HG02798 (cell line): ENCODE measurements around the gene NELL1.
"Not testable (repeated sequence)": the region's sequence is repeated elsewhere in the genome, so short reads cannot be mapped to it uniquely, and the experiment has no call there.

Experiments
- ATAC-seq: cut with Tn5 transposase; IDR thresholded peaks from one replicate; pipeline ENCODE4 v1.9.1; 2021; ENCODE audit warnings: mild to moderate bottlenecking; ENCODE audit not compliant: unreplicated experiment, poor library complexity

Gene NELL1

GRCh38 chr11:20862263-20862662 lies 192.9 kb downstream of the NELL1 start:
- ATAC-seq = not testable (repeated sequence)

DNA sequence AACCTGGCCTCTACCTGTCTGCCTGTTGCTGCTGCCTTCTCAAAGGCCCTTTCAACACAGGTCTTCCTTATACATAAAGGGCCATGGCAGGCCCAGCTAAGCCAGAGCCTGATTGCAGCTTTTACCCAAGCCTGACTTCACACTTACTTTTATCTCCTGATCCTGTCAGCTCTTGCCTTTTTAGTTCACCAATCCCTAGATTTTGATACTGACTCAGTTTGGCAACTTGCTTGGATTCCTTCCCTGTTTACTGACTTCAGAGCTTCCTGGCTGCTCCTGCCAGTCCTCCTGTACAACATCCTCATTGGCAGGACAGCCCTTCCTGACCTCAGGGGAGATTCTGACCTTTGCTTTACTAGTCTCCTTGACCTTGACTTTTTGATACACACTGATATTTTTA lies 195.2 kb downstream of the NELL1 start:
- no peak for ATAC-seq

DNA sequence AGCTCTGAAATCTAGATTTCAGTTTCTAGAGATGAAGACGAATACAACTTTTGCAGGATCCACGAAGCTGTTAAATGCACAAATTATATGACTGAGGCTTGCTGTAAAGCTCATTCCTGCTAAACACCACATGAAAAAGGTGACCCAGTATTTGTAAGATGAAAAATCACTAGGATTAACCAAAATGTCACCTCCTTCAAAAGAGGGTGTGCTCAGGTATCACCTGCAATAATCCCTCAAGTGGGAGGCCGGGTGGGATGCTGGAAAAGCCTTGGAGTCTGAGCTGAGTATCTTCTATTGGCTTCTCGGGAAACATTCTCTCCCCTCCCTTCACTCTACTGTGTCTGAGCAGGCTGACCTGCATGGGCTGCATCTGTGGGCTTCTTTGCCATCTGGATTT lies 195.8 kb downstream of the NELL1 start:
- no peak for ATAC-seq

GRCh38 chr11:20869123-20869522 lies 199.7 kb downstream of the NELL1 start:
- no peak for ATAC-seq

GRCh38 chr11:20873054-20873453 lies 203.7 kb downstream of the NELL1 start:
- ATAC-seq = no peak

GRCh38 chr11:20874358-20874757 lies 205.0 kb downstream of the NELL1 start:
- ATAC-seq = no peak

GRCh38 chr11:20875889-20876288 lies 206.5 kb downstream of the NELL1 start:
- no peak for ATAC-seq

GRCh38 chr11:20876738-20877137 lies 207.4 kb downstream of the NELL1 start:
- ATAC-seq = no peak

- ATAC-seq = no peak
These were observed 210.7 kb downstream of the NELL1 start for GRCh38 chr11:20880094-20880493.

- no peak for ATAC-seq
These were observed 212.1 kb downstream of the NELL1 start for GRCh38 chr11:20881328-20882079.

- ATAC-seq = no peak
These were observed 217.8 kb downstream of the NELL1 start for GRCh38 chr11:20887137-20887536.

GRCh38 chr11:20894296-20894695 lies 224.9 kb downstream of the NELL1 start:
- no peak for ATAC-seq

DNA sequence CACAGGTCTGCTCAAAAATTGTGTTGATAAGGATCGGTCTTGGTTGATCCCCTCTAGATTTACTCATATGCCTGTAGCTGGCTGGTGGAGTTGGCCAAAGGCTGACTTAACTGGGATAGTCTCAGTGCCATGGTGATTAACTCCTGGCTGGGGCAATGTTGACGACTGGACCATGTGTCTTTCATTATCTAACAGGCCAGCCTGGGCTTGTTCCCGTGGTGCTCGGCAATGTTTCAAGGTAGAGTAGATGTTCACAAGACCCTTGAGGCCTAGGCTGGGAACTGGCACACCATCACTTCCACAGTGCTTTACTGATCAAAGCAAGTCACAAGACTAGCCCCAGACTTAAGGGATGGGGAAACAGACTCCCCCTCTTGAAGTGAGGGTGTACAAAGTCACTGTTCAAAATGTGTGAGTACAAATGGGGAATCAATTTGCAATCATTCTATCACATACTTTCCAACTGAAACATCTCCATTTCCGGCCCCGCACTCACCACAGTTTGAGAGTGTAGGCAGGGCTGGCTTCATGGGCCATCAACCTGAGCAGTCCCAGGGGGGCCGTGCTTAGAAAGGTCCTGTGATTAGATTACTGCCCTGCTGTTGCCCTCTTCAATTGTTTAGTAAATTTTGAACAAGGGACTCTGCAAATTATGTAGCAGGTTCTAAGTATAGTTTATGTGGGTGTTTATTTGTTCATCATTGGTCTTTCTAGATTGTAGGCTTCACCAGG lies 240.8 kb downstream of the NELL1 start:
- no peak for ATAC-seq

DNA sequence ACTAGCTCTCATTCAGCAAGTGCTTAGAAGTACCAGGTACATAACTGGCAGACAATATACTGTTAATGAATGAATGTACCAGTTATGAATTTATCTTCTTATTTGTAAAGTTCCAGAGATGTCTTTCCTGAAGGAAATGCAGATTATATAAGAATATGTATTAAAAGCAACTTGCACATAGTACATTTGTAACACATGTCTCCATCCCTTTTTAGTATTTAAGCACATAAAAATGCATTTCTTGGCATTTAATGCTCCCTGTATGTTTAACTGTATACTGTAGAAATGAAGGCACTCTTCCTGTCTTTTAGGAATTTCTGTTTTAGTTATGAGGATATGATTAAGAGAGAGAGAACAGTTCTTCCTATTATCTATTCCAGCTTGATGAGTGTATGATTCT lies 241.3 kb downstream of the NELL1 start:
- ATAC-seq = no peak

- no peak for ATAC-seq
These were observed 242.9 kb downstream of the NELL1 start for GRCh38 chr11:20912065-20912821.

DNA sequence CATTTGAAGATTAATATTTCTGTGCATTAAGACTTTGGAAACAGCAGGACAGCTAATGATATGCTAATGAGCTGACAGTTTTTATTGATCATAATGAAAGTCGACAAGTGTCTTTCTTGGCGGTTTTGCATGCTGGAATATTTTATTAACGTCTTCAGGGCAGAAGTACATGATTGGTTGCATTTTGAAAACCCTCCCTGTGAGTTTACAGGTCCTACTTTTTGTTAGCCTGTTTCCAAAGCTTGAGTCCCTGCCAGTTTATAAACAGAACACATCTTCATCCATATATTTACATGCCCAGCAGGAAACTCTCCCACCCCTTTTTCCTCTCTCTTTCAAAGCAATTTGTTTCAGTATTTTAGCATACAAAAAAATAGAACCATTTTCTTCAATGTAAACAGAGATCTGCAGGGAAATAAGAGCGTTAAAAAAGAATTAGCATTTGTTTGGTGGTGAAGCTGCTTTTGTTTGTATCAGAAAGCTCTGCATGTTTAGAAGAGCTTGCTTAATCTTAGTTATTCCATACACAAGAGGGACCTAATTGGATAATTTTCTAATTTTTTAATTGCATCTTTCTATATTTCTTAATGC lies 243.6 kb downstream of the NELL1 start:
- no peak for ATAC-seq

- ATAC-seq = no peak
These were observed 247.9 kb downstream of the NELL1 start for GRCh38 chr11:20917306-20917705.

DNA sequence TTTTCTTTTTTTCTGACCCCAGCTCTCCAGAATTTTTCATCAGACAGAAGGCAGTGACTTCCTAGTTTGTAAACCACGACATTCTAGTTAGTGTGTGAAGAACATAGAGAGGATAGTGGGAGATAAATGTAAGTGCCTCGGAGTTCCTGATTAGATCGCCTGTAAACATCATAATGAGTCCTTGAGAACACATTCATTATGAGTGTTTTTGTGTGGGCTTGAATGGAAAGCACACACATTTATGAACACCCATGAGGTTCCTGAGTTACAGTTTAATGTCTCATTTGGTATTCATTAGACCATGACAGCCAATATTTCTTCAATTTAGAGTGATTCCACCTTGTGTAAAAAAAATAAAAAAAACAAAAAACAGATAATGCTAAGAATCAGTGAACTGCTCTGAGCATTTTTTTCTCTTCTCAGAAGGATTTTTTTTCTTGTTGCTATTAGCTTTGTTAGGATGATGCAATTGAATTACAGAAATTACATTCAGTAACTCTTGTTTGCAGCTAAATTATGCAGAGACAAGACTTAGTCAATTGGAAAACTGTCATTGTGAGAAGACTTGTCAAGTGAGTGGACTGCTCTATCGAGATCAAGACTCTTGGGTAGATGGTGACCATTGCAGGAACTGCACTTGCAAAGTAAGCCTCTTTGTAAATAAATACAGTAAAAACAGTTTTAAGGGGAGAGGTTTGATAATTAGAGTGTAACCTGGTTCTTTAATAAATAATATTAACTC lies 257.6 kb downstream of the NELL1 start:
- ATAC-seq = no peak

- ATAC-seq = no peak
These were observed 261.6 kb downstream of the NELL1 start for GRCh38 chr11:20931029-20931428.

GRCh38 chr11:20933086-20933485 lies 263.7 kb downstream of the NELL1 start:
- ATAC-seq = no peak
